GM19238 (cell line): Measurements from ENCODE around the gene TPO.

Source experiments
- DNase-seq: peaks from one replicate; pipeline ENCODE4 v3.0.0; 2011; ENCODE audit warnings: low spot score; ENCODE audit not compliant: insufficient read length

TPO gene

GRCh38 chr2:1446301-1446700 lies 33.0 kb downstream of the TPO start:
- DNase-seq = no peak

GRCh38 chr2:1448009-1448408 lies 34.7 kb downstream of the TPO start:
- no peak for DNase-seq

DNA sequence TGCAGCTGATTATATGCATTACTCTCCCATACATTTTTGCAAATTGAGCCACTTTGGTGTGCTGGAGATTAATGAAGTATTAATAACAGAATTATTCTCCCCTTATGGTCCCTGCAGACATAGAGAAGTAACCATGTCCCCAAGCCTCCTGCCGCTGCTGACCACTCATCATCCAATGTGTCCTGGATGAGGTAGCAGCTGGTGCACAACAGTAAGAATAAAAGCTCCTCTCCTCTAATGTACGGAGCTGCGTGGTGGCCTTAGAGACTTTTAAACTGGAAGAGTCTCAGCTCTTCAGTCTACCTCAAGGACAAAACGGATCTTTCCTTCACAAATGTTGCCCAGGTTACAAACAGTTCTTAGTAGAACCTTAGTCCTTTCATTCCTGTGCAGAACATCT lies 37.7 kb downstream of the TPO start:
- no peak for DNase-seq

GRCh38 chr2:1451422-1451821 lies 38.2 kb downstream of the TPO start:
- DNase-seq = no peak

DNA sequence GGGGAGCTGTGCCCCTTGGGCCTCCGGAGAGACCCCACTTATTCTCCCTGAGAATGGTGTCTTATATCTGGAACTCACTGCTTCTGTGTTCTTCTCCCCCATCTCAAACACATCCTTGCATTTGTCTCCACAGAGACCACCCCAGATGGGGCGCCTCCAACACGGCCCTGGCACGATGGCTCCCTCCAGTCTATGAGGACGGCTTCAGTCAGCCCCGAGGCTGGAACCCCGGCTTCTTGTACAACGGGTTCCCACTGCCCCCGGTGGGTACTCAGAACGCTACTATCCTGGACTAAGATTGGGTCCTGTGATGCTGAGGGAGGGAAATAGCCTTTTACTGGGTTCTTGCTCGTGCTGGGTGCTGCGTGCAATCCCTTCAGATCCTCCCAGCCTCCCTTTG lies 40.3 kb downstream of the TPO start:
- no peak for DNase-seq

DNA sequence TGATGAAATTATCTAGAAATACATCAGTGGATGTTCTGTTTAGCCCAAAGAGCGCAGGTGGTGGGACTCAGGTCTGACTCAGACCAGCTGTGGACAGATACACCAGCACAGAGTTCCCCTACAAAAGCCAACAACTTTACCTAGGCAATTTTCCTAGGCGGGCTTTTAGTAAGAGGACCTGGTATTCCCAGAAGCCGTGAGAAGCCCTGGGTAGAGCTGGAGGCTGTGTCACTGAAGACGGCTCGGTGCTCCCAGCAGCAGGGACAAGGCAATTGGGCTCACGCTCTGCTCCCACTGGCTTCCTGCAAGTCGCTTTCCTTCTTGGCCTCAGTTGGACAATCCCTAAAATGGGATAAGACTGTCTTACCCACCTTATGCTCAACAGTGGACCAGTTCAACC lies 41.1 kb downstream of the TPO start:
- no peak for DNase-seq

DNA sequence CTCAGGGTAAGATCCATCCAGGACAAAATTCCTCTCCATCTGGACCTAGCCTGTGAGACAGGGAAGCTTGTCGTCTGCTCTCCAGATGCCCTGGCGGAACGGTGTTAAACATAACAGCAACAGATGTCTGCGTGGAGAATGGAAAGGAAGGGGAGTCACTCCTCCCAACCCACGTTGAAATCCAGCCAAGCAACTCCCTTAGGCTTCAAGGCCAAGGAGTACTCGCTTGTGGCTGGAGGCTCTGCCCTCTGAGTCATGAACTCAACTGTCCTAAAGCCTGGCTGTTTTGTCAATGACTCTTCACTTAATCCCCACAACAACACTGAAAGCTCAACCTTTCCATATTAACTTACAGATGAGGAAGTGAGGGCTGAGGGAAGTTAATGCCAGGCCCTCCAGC lies 42.2 kb downstream of the TPO start:
- DNase-seq = no peak

DNA sequence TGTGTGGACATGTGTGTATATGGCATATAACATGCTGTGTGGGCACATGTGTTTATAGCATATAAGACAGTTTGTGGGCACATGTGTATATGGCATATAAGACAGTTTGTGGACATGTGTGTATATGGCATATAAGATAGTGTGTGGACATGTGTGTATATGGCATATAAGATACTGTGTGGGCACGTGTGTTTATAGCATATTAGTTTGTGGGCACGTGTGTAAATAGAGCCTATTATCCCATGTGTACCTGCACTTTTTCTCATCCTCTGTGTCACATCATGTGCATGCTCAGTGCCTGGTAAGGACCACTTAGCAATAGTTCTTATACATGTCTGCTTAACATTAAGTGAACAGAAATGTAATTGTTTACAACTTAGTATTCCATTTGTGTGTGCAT lies 45.2 kb downstream of the TPO start:
- DNase-seq = no peak

GRCh38 chr2:1459727-1460126 lies 46.5 kb downstream of the TPO start:
- no peak for DNase-seq

DNA sequence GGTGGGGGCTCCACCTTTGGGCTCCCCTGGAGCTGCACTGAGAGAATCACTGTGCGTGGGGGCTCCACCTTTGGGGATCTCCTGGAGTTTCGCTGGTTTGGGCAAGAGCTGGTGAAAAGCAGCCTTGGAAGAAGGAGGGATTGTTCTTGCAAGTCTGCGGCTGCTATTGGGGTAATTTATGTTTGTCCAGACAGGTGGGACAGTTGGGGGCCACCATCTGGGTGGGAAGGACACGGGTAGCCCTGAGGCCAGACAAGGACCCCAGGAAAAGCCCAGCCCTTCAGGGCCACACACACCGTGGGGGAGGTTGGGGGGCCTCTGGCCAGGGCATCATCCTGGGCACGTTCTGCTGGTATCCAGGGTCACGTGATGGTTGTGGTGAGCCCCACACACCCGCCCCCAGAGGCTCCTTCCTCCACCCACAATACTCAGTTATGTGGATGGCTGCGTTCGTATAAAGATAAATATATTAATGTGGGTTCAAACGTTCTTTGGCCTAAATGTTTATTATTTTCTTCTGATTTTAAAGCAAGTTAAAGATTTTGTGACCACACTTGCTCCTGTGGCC lies 47.7 kb downstream of the TPO start:
- no peak for DNase-seq

DNA sequence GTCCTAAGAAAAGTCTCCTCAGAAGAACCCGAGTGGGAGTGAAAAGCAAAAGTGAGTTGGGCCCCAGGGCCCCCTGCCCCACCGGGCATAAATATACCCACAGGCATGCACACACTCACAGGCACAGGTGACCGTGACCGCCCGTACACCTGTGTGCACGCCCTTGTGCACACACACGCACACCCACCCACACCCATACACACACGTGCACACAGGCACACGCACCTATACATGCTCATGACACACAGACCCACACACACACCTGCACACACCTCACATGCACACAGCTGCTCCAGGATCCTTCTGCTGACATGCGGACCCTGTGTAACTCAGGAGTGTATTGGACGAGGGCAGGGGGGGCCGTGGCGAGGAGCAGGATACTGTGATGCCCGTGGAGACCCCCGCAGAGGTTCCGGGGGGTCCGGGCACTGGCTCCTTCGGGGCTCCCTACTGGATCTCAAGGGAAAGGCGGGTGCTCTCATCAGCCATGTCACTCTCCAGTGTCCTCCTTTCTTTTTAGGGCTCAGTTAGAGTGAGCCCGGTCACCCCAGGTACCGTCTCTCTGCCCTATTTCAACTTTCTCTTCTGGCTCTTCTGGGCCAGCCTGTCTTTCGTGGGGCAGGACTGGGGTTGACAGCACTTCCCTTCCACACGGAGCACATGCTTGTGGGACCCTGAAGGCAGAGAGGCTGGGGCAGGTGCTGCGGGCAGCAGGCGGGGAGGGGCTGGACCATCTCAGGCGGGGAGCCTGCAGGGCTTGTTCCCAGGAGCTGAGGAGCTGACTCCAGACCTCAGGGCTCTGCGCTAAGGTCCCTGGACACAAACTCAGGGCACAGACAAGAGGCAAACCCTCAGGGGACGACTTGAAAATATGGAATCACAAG lies 48.5 kb downstream of the TPO start:
- no peak for DNase-seq

- no peak for DNase-seq
Measured at GRCh38 chr2:1462994-1463393, 49.7 kb downstream of the TPO start.

DNA sequence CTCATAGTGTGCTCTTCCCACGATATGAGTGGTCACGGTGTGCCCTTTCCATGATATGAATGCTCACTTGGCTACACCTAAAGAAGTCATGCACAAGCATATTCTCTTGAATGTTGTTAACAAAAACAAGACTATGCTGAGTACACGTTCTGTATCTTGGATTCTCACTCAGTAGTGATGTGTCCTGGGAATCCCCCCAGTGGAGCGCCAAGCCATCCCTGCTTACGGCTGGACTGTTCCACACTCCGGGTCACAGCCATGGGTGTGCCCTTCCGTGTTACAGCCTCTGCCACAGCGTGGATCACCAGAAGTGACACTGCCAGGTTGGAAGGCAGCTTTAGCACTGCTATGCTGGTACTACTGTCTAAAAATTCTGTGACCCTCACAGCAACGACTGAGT lies 59.1 kb downstream of the TPO start:
- no peak for DNase-seq

- DNase-seq = no peak
Measured at GRCh38 chr2:1476617-1477195, 63.4 kb downstream of the TPO start.

GRCh38 chr2:1477196-1478040 lies 64.2 kb downstream of the TPO start:
- no peak for DNase-seq

- DNase-seq = no peak
Measured at GRCh38 chr2:1478311-1479305, 65.3 kb downstream of the TPO start.

DNA sequence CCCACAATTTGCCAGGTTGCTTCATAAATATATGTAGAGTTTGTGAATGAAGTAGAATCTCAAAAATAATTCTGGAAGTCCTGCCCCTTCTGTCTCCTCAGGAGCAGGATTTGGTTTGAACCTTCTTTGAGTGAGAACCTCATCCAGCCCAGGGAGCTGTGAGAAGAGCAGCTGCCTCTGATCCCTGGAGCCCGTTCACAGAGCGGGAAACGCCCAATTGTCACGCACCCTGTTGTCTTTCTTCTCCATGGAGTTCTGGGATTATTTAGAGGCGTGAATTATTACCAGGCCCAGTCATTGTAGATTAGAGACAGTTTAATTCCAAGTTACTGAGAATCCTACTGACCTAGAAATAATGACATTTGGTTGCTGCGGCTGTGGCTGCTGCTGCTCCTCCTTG lies 66.1 kb downstream of the TPO start:
- DNase-seq = no peak

DNA sequence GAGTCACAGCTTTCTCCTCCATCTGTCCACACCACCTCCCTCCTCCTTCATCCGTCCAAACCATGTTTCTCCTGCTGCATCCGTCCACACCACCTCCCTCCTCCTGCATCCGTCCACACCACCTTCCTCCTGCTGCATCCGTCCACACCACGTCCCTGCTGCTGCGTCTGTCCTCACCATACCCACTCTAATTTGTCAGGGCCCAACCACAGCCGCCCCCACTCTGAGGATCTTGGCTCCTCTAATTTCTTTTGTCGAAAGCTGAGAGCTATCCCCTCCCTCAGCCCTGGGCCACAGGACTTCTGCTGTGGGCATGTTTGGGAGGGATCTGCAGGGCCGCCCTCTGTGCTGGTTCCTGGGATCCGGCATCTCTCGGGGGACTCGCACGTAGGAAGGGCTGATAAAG lies 67.4 kb downstream of the TPO start:
- DNase-seq = no peak

DNA sequence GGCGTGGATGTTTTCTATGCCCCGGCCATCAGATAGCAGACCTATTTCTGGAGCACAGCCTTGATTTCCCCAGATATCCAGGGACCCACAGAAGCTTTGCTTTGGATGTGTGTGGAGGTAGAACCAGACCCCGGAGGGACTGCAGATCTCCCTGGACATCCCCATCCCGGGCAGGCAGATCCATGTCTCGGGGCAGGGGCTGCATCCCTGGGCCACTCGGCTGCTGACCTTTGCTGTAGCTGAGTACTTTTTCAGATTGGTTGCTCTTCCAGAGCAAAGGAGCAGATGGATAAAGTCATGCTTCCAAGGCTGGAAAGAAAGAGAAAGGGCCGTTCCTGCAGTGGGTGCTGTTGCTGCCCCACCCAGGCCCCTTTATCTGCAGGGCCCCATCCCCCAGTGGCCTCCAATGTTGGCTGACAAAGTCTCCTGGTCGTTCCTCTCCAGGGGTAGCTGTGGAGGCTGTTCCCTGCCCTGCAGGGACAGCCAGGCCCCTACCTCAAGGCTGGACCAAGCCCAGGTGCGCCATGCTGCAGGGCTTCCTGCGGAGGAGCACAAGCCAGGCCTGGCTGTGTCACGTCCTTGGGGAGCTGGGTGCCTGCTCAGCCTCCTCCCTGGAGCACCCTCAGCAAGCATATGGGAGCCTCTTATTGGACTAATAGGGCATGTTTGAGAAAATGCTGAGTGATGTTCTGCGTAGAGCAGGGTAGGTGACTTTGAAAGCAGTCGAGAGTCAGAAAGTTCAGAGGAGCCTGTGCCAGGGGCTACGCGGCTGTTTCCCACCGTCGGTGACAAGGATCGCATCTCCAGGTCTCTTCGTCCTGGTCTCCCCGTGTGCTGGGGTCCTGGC lies 68.4 kb downstream of the TPO start:
- DNase-seq = no peak

- DNase-seq = no peak
Measured at GRCh38 chr2:1482253-1482675, 69.0 kb downstream of the TPO start.
